Fibroblast of mammary gland (primary cell): ENCODE data around the gene ME3.

Source experiments
- DNase-seq: peaks from one replicate; pipeline ENCODE4 v3.0.0-alpha.2; 2010; ENCODE audit warnings: low read depth
- H3K4me3 ChIP-seq: 2 replicates; pipeline ENCODE4 v1.5.1; 2011; ENCODE audit warnings: low read depth, mild to moderate bottlenecking, low read length, moderate library complexity; ENCODE audit not compliant: control insufficient read depth
- TF ChIP-seq, protein P1 (sequence below): conservative IDR thresholded peaks from 2 replicates; pipeline ENCODE4 v1.5.1; 2011; ENCODE audit warnings: low read depth, low read length, inconsistent platforms; ENCODE audit not compliant: control insufficient read depth, insufficient read depth

Gene ME3

DNA sequence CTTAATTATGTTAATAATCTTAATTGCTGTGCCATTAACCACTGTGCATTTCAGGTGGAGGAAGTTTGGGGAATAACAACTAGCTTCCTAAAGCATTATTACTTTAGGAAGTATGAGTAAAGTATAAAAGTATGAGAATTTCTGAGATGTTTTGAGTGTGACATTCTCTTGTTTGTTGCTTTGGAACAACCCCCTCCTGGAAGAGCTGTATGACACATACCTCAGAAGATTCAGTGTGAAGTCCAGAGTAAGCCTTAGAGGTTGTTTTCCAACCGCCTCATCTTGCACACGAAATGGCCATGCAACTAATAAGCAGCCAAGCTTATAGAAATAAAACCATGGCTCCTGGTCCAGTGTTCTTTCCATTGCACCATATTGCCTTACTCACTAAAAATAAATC, 276.0 kb downstream of the ME3 start:
- TF ChIP-seq, protein P1, sequence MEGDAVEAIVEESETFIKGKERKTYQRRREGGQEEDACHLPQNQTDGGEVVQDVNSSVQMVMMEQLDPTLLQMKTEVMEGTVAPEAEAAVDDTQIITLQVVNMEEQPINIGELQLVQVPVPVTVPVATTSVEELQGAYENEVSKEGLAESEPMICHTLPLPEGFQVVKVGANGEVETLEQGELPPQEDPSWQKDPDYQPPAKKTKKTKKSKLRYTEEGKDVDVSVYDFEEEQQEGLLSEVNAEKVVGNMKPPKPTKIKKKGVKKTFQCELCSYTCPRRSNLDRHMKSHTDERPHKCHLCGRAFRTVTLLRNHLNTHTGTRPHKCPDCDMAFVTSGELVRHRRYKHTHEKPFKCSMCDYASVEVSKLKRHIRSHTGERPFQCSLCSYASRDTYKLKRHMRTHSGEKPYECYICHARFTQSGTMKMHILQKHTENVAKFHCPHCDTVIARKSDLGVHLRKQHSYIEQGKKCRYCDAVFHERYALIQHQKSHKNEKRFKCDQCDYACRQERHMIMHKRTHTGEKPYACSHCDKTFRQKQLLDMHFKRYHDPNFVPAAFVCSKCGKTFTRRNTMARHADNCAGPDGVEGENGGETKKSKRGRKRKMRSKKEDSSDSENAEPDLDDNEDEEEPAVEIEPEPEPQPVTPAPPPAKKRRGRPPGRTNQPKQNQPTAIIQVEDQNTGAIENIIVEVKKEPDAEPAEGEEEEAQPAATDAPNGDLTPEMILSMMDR: no peak

GRCh38 chr11:86395061-86395551, 277.3 kb downstream of the ME3 start:
- no peak overlapping the region for H3K4me3 ChIP-seq
- DNase-seq: peak; percentile 11
- TF ChIP-seq, protein P1: no peak

More for the DNA sequence above, 276.0 kb downstream of the ME3 start:
- no peak overlapping the region for H3K4me3 ChIP-seq
- DNase-seq: peak; percentile 59
